Upper lobe of left lung (tissue), 6 donors: ENCODE results near the gene SLC5A6. TPM values are rescaled to one million over a fixed set of nuclear protein-coding genes. Genes with fewer than 3 reads are reported as not detected.

ENCODE experiments used
- ATAC-seq, 2 donors: fragments of 200-7000 bp; cut with Tn5 transposase; one replicate each; pipeline ENCODE4 v1.9.1; 2022; ENCODE audit warnings: mild to moderate bottlenecking in 2 of 2, moderate library complexity in 2 of 2; ENCODE audit not compliant: low FRiP score in 2 of 2
- DNase-seq, 2 donors: peaks; one replicate each; pipeline ENCODE4 v3.0.0-alpha.2; 2019 to 2020
- H3K27ac ChIP-seq, 4 donors: fragments of 200-600 bp; sonication (generic); one replicate each; pipeline ENCODE4 v1.5.1; 2016 to 2019
- H3K27me3 ChIP-seq, 4 donors: fragments of 200-600 bp; sonication (generic); one replicate each; pipeline ENCODE4 v1.5.1; 2017 to 2019
- H3K36me3 ChIP-seq, 4 donors: fragments of 200-600 bp; sonication (generic); one replicate each; pipeline ENCODE4 v1.5.1; 2016 to 2019
- H3K4me1 ChIP-seq, 4 donors: fragments of 200-600 bp; sonication (generic); one replicate each; pipeline ENCODE4 v1.5.1; 2018 to 2019
- H3K4me3 ChIP-seq, 4 donors: fragments of 200-600 bp; sonication (generic); one replicate each; pipeline ENCODE4 v1.5.1; 2017 to 2019; ENCODE audit warnings: mild to moderate bottlenecking in 2 of 4, moderate library complexity in 1 of 4
- H3K9me3 ChIP-seq, 4 donors: fragments of 200-600 bp; sonication (generic); one replicate each; pipeline ENCODE4 v1.5.1; 2018 to 2019
- EP300 ChIP-seq, 4 donors: sonication (generic); formaldehyde crosslinking; IDR thresholded peaks; one replicate each; pipeline ENCODE4 v1.5.1; 2017; ENCODE audit warnings: antibody characterized with exemption in 4 of 4, control low read depth in 2 of 4
- POLR2A ChIP-seq, 4 donors: fragments of 450-650 bp; IDR thresholded peaks; one replicate each; pipeline ENCODE4 v1.5.1; 2016 to 2017; ENCODE audit warnings: antibody characterized with exemption in 4 of 4, mild to moderate bottlenecking in 2 of 4
- POLR2AphosphoS5 ChIP-seq, 2 donors: sonication (generic); formaldehyde crosslinking; IDR thresholded peaks; one replicate each; pipeline ENCODE4 v1.5.1; 2017; ENCODE audit warnings: antibody characterized with exemption in 2 of 2
- WGBS, 2 donors: methylation state at CpG; one replicate each; pipeline ENCODE4 v1.1.5; 2017 to 2018; 5-methylcytosine and 5-hydroxymethylcytosine counted together
- total RNA-seq, 6 donors: library from RNA; depleted of rRNA in 4 of 6; stranded (reverse); fragments of >200 nt in 4 of 6; gene quantifications; one replicate each; pipeline versions ENCODE4 v1.1.0 to v1.2.1, GENCODE V29; 2016 to 2021
- TF ChIP-seq, protein P1 (sequence below), 6 experiments: fragments of 450-650 bp in 4 of 6; fragments of 200-600 bp in 2 of 6; sonication (generic) in 2 of 6; IDR thresholded peaks; one replicate each; pipeline ENCODE4 v1.5.1; 2016 to 2019; ENCODE audit warnings: antibody characterized with exemption in 6 of 6
- donor health status: DM: no; HTN: no; CAD: no; lungs with moderate emphysema.
- donor health status: DM: no; HTN: yes; CAD: no; lungs with severe emphysema.

The SLC5A6 gene
- total RNA-seq, 6 donors from 2014 or later = 13.6 to 29.6 (median 21.0) TPM

GRCh38 chr2:27249891-27250651 is 38.0 kb upstream of the SLC5A6 start:
- ATAC-seq = peak; percentile 70 to 75
- H3K36me3 ChIP-seq = no peaks in the 10 kb centered on the region
- H3K27ac ChIP-seq = no peak overlapping the region
- peaks cover 0 to 4% (median 0%) of the 10 kb centered on the region in 4 donors for H3K27me3 ChIP-seq
- TF ChIP-seq, protein P1, sequence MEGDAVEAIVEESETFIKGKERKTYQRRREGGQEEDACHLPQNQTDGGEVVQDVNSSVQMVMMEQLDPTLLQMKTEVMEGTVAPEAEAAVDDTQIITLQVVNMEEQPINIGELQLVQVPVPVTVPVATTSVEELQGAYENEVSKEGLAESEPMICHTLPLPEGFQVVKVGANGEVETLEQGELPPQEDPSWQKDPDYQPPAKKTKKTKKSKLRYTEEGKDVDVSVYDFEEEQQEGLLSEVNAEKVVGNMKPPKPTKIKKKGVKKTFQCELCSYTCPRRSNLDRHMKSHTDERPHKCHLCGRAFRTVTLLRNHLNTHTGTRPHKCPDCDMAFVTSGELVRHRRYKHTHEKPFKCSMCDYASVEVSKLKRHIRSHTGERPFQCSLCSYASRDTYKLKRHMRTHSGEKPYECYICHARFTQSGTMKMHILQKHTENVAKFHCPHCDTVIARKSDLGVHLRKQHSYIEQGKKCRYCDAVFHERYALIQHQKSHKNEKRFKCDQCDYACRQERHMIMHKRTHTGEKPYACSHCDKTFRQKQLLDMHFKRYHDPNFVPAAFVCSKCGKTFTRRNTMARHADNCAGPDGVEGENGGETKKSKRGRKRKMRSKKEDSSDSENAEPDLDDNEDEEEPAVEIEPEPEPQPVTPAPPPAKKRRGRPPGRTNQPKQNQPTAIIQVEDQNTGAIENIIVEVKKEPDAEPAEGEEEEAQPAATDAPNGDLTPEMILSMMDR (IDR thresholded peaks at IDR 0.05) = peak; percentile 42 to 76 (median 60)
- TF ChIP-seq POLR2AphosphoS5 (IDR thresholded peaks at IDR 0.05) = no peak
- WGBS, 2 donors = 21 to 57% methylated on average over 4 to 15 of the region's 22 CpGs
- peak; percentile 60 to 92 for DNase-seq
- peaks cover 0 to 9% (median 2%) of the 10 kb centered on the region in 4 donors for H3K4me1 ChIP-seq
- H3K9me3 ChIP-seq = no peaks in the 10 kb centered on the region
- no peak overlapping the region for H3K4me3 ChIP-seq

GRCh38 chr2:27249159-27249890 is 37.3 kb upstream of the SLC5A6 start:
- Histone ChIP-seq H3K9me3 (no peaks in the 10 kb centered on the region), H3K27me3 (peaks cover 0 to 4% (median 0%) of the 10 kb centered on the region in 4 donors), H3K4me3 (no peak overlapping the region), H3K27ac (no peak overlapping the region), H3K4me1 (peaks cover 0 to 9% (median 2%) of the 10 kb centered on the region in 4 donors), H3K36me3 (peaks cover 0 to 2% (median 1%) of the 10 kb centered on the region in 4 donors)
- ATAC-seq = no peak
- no peak for DNase-seq
- TF ChIP-seq, protein P1 (IDR thresholded peaks at IDR 0.05) = no peak
- TF ChIP-seq POLR2A (IDR thresholded peaks at IDR 0.05) (no peak), EP300 (IDR thresholded peaks at IDR 0.05) (no peak), POLR2AphosphoS5 (IDR thresholded peaks at IDR 0.05) (no peak)
- 65 to 68% methylated on average over 10 to 12 of the region's 12 CpGs for WGBS, 2 donors

GRCh38 chr2:27247893-27248292 is 35.8 kb upstream of the SLC5A6 start:
- peaks cover 3 to 17% (median 14%) of the 10 kb centered on the region in 4 donors for H3K36me3 ChIP-seq
- DNase-seq = no peak
- no peak overlapping the region for H3K27ac ChIP-seq
- H3K9me3 ChIP-seq = no peaks in the 10 kb centered on the region
- no peak overlapping the region for H3K4me3 ChIP-seq
- ATAC-seq = no peak
- 84 to 90% methylated on average over 4 of the region's 4 CpGs for WGBS, 2 donors
- TF ChIP-seq POLR2AphosphoS5 (IDR thresholded peaks at IDR 0.05) (no peak), POLR2A (IDR thresholded peaks at IDR 0.05) (no peak), EP300 (IDR thresholded peaks at IDR 0.05) (no peak)
- TF ChIP-seq, protein P1 (IDR thresholded peaks at IDR 0.05) = no peak
- peaks cover 0 to 4% (median 0%) of the 10 kb centered on the region in 4 donors for H3K27me3 ChIP-seq
- H3K4me1 ChIP-seq = peaks cover 0 to 9% (median 2%) of the 10 kb centered on the region in 4 donors

GRCh38 chr2:27245626-27246025 is 33.6 kb upstream of the SLC5A6 start:
- no peak overlapping the region for H3K27ac ChIP-seq
- ATAC-seq = no peak
- no peaks in the 10 kb centered on the region for H3K27me3 ChIP-seq
- no peak for DNase-seq
- H3K4me3 ChIP-seq = no peak overlapping the region
- H3K36me3 ChIP-seq = peaks cover 3 to 39% (median 37%) of the 10 kb centered on the region in 4 donors
- 84 to 85% methylated on average over 4 of the region's 4 CpGs for WGBS, 2 donors
- TF ChIP-seq, protein P1 (IDR thresholded peaks at IDR 0.05) = no peak
- TF ChIP-seq POLR2A (IDR thresholded peaks at IDR 0.05) = no peak
- no peak for TF ChIP-seq POLR2AphosphoS5 (IDR thresholded peaks at IDR 0.05)
- TF ChIP-seq EP300 (IDR thresholded peaks at IDR 0.05) = no peak
- H3K4me1 ChIP-seq = peaks cover 0 to 9% (median 2%) of the 10 kb centered on the region in 4 donors
- no peaks in the 10 kb centered on the region for H3K9me3 ChIP-seq
